ENCODE results near the gene ZNRF2. TPM values are rescaled to one million over a fixed set of nuclear protein-coding genes. Genes with fewer than 3 reads are reported as not detected.

The ZNRF2 gene
- polyA plus RNA-seq, 1 of the 3 experiments (the other 2 are of a cell fraction), result 4.0 TPM

DNA sequence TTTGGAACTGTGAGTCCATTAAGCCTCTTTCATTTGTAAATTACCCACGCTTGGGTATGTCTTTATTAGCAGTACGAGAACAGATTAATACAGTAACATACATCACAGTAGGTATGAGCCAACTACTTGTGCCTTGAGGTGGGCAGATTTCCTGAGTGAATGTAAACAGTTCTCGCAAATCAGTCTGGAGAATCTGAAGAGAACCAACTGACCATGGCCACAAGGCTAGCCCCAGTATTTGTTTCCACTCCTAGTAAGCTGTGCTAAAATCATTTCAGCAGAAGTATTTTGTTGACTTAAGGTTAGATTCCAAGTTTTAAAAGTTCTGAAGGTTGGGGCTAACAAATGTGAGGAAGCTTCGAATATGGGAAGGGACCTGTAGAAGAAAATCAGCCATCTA, 111.3 kb downstream of the ZNRF2 start:
- CTCF ChIA-PET, result interaction anchor here (0.6 to 2.0 kb wide), 15 partner anchors 10 to 222 kb away, joined by 3 to 20 read pairs (median 5); partner anchors contain the start of gene NOD1
- H4K20me1 ChIP-seq (ENCODE audit: insufficient read depth), result no peaks in the 10 kb centered on the region
- no peak for DNase-seq

DNA sequence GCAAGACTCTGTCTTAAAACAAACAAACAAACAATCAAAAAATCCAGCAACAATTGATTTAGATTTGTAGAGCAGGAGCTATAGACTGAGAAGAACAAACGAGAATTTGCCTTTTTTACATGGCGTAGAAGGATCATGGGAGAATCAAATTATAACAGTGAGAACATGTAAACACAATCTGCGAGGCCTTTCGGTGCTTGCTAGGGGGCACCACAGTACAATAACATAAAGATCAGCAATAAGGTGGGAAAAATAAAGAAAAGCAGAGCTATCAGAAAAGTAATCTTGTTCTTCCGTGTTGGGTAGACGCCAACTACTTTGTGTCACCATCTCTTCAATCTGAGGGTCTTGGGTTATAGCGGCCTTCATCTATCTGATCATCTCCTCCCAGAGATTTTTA, 112.0 kb downstream of the ZNRF2 start:
- CTCF ChIA-PET, result interaction anchor here (0.6 to 2.0 kb wide), 28 partner anchors 11 to 223 kb away, joined by 3 to 20 read pairs (median 4); partner anchors contain the start of gene NOD1

More for the DNA sequence above, 111.3 kb downstream of the ZNRF2 start:
- H3K9ac ChIP-seq, result no peak overlapping the region
- TF ChIP-seq, protein P1, sequence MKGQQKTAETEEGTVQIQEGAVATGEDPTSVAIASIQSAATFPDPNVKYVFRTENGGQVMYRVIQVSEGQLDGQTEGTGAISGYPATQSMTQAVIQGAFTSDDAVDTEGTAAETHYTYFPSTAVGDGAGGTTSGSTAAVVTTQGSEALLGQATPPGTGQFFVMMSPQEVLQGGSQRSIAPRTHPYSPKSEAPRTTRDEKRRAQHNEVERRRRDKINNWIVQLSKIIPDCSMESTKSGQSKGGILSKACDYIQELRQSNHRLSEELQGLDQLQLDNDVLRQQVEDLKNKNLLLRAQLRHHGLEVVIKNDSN (IDR thresholded peaks at IDR 0.05; ENCODE audit: borderline replicate concordance, low read depth), result no peak
- TF ChIP-seq FOXJ3 (CRISPR knock-in tag; IDR thresholded peaks at IDR 0.05), result no peak
- TF ChIP-seq TCF12 (IDR thresholded peaks at IDR 0.05), result no peak
- no peak for TF ChIP-seq FOSL2 (IDR thresholded peaks at IDR 0.05; ENCODE audit: borderline replicate concordance, low read depth)
- no peak for TF ChIP-seq YY1 (IDR thresholded peaks at IDR 0.05; ENCODE audit: low read depth)
- TF ChIP-seq RCOR1 (IDR thresholded peaks at IDR 0.05; ENCODE audit: low read length), result no peak
- peaks cover 8% of the 10 kb centered on the region for H3F3A ChIP-seq (replicated peaks; ENCODE audit: insufficient read depth)
- no peaks in the 10 kb centered on the region for H3K79me2 ChIP-seq (ENCODE audit: insufficient read depth)
- H3K4me1 ChIP-seq (ENCODE audit: control insufficient read depth in 1 of 2, insufficient read depth in 2 of 2, low read depth in 1 of 2, low read length in 1 of 2), result no peaks in the 10 kb centered on the region
- H2AFZ ChIP-seq (ENCODE audit: low read depth), result no peak overlapping the region
- H3K9me3 ChIP-seq, result no peaks in the 10 kb centered on the region
- POLR2A ChIA-PET, result no interaction called here
- no peak overlapping the region for H3K4me2 ChIP-seq
- no peaks in the 10 kb centered on the region for H3K9me2 ChIP-seq
- WGBS (ENCODE audit: low lambda C conversion rate), result 92% methylated on average over 4 of the region's 4 CpGs
- no peak overlapping the region for H3K27ac ChIP-seq (ENCODE audit: low read depth in 2 of 2, low read length in 1 of 2)
- H3K36me3 ChIP-seq (replicated peaks in 1 of 2; ENCODE audit: control insufficient read depth in 1 of 2, insufficient read depth in 2 of 2, low read length in 1 of 2), result no peaks in the 10 kb centered on the region
- H3K4me3 ChIP-seq (ENCODE audit: low read depth in 2 of 2, low read length in 1 of 2), result no peak overlapping the region
- no peaks in the 10 kb centered on the region for H3K27me3 ChIP-seq (ENCODE audit: insufficient read depth)

More for the DNA sequence above, 112.0 kb downstream of the ZNRF2 start:
- no peaks in the 10 kb centered on the region for H4K20me1 ChIP-seq (ENCODE audit: insufficient read depth)
- no peaks in the 10 kb centered on the region for H3K27me3 ChIP-seq (ENCODE audit: insufficient read depth)
- POLR2A ChIA-PET, result no interaction called here
- no peak overlapping the region for H3K4me2 ChIP-seq
- no peak overlapping the region for H3K9ac ChIP-seq
- H3K36me3 ChIP-seq (replicated peaks in 1 of 2; ENCODE audit: control insufficient read depth in 1 of 2, insufficient read depth in 2 of 2, low read length in 1 of 2), result no peaks in the 10 kb centered on the region
- 89% methylated on average over 7 of the region's 7 CpGs for WGBS (ENCODE audit: low lambda C conversion rate)
- peak; percentile 17 for DNase-seq
- no peaks in the 10 kb centered on the region for H3K4me1 ChIP-seq (ENCODE audit: control insufficient read depth in 1 of 2, insufficient read depth in 2 of 2, low read depth in 1 of 2, low read length in 1 of 2)
- no peaks in the 10 kb centered on the region for H3K9me2 ChIP-seq
- no peak overlapping the region for H3K4me3 ChIP-seq (ENCODE audit: low read depth in 2 of 2, low read length in 1 of 2)
- H2AFZ ChIP-seq (ENCODE audit: low read depth), result no peak overlapping the region
- no peaks in the 10 kb centered on the region for H3K79me2 ChIP-seq (ENCODE audit: insufficient read depth)
- no peaks in the 10 kb centered on the region for H3K9me3 ChIP-seq
- TF ChIP-seq TAF1 (IDR thresholded peaks at IDR 0.05; ENCODE audit: borderline replicate concordance, low read depth, low read length) (no peak), MEF2A (IDR thresholded peaks at IDR 0.05; ENCODE audit: borderline replicate concordance, low read depth) (no peak), EP300 (IDR thresholded peaks at IDR 0.05; ENCODE audit: borderline replicate concordance in 1 of 2, low read depth in 1 of 2, low read length in 1 of 2) (no peak), SIN3A (IDR thresholded peaks at IDR 0.05; ENCODE audit: borderline replicate concordance, low read depth, low read length) (no peak), RFX5 (IDR thresholded peaks at IDR 0.05; ENCODE audit: low read length) (no peak), FOXJ3 (CRISPR knock-in tag; IDR thresholded peaks at IDR 0.05) (no peak), MXI1 (IDR thresholded peaks at IDR 0.05; ENCODE audit: low read depth, low read length) (no peak), FOXM1 (IDR thresholded peaks at IDR 0.05; ENCODE audit: low read depth) (no peak), RAD21 (IDR thresholded peaks at IDR 0.05; ENCODE audit: low read length) (peak; percentile 67), ELF1 (IDR thresholded peaks at IDR 0.05) (no peak), FOSL2 (IDR thresholded peaks at IDR 0.05; ENCODE audit: borderline replicate concordance, low read depth) (no peak), SMC3 (IDR thresholded peaks at IDR 0.05; ENCODE audit: low read depth, low read length) (peak; percentile 37; the same call in 1 of the 2 replicates), TCF12 (IDR thresholded peaks at IDR 0.05) (no peak), YY1 (IDR thresholded peaks at IDR 0.05; ENCODE audit: low read depth) (no peak)
- TF ChIP-seq, protein P1 (IDR thresholded peaks at IDR 0.05; ENCODE audit: borderline replicate concordance, low read depth), result no peak
- TF ChIP-seq, protein P2, sequence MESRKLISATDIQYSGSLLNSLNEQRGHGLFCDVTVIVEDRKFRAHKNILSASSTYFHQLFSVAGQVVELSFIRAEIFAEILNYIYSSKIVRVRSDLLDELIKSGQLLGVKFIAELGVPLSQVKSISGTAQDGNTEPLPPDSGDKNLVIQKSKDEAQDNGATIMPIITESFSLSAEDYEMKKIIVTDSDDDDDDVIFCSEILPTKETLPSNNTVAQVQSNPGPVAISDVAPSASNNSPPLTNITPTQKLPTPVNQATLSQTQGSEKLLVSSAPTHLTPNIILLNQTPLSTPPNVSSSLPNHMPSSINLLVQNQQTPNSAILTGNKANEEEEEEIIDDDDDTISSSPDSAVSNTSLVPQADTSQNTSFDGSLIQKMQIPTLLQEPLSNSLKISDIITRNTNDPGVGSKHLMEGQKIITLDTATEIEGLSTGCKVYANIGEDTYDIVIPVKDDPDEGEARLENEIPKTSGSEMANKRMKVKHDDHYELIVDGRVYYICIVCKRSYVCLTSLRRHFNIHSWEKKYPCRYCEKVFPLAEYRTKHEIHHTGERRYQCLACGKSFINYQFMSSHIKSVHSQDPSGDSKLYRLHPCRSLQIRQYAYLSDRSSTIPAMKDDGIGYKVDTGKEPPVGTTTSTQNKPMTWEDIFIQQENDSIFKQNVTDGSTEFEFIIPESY (IDR thresholded peaks at IDR 0.05; ENCODE audit: borderline replicate concordance, low read depth), result no peak
- TF ChIP-seq, protein P3, sequence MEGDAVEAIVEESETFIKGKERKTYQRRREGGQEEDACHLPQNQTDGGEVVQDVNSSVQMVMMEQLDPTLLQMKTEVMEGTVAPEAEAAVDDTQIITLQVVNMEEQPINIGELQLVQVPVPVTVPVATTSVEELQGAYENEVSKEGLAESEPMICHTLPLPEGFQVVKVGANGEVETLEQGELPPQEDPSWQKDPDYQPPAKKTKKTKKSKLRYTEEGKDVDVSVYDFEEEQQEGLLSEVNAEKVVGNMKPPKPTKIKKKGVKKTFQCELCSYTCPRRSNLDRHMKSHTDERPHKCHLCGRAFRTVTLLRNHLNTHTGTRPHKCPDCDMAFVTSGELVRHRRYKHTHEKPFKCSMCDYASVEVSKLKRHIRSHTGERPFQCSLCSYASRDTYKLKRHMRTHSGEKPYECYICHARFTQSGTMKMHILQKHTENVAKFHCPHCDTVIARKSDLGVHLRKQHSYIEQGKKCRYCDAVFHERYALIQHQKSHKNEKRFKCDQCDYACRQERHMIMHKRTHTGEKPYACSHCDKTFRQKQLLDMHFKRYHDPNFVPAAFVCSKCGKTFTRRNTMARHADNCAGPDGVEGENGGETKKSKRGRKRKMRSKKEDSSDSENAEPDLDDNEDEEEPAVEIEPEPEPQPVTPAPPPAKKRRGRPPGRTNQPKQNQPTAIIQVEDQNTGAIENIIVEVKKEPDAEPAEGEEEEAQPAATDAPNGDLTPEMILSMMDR (IDR thresholded peaks at IDR 0.05), result no peak
- H3F3A ChIP-seq (replicated peaks; ENCODE audit: insufficient read depth), result peaks cover 8% of the 10 kb centered on the region
- H3K27ac ChIP-seq (ENCODE audit: low read depth in 2 of 2, low read length in 1 of 2), result no peak overlapping the region
